Measurements from ENCODE around the gene FSTL4.

Gene FSTL4

GRCh38 chr5:133530270-133530669 is 82.1 kb downstream of the FSTL4 start:
- TF ChIP-seq, protein P1, sequence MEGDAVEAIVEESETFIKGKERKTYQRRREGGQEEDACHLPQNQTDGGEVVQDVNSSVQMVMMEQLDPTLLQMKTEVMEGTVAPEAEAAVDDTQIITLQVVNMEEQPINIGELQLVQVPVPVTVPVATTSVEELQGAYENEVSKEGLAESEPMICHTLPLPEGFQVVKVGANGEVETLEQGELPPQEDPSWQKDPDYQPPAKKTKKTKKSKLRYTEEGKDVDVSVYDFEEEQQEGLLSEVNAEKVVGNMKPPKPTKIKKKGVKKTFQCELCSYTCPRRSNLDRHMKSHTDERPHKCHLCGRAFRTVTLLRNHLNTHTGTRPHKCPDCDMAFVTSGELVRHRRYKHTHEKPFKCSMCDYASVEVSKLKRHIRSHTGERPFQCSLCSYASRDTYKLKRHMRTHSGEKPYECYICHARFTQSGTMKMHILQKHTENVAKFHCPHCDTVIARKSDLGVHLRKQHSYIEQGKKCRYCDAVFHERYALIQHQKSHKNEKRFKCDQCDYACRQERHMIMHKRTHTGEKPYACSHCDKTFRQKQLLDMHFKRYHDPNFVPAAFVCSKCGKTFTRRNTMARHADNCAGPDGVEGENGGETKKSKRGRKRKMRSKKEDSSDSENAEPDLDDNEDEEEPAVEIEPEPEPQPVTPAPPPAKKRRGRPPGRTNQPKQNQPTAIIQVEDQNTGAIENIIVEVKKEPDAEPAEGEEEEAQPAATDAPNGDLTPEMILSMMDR (IDR thresholded peaks at IDR 0.05; ENCODE audit: low read length, missing control alignments), result no peak
- DNase-seq (ENCODE audit: low read depth), result no peak
- no peak overlapping the region for H3K4me3 ChIP-seq (replicated peaks; ENCODE audit: low read depth, low read length)

DNA sequence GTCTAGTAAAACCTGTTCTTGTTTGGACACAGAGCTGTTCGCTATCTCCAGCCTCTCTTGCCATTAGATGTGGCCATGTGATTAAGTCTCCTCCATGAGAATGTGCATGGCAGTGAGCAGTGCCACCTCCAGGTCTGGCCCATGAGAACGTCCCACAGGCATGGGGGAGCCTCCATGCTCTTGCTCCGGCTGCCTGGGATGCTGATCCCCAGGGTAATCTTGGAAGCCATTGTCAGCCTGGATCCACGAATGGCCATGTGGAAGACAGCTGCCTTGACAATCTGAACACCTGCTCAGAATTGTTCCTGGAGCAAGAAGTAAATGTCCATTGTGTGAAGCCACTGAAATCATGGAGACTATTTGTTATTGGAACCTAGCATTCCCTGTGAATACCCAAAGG is 83.5 kb downstream of the FSTL4 start:
- DNase-seq (ENCODE audit: low read depth), result no peak
- no peak overlapping the region for H3K4me3 ChIP-seq (replicated peaks; ENCODE audit: low read depth, low read length)
- TF ChIP-seq, protein P1 (IDR thresholded peaks at IDR 0.05; ENCODE audit: low read length, missing control alignments), result no peak

DNA sequence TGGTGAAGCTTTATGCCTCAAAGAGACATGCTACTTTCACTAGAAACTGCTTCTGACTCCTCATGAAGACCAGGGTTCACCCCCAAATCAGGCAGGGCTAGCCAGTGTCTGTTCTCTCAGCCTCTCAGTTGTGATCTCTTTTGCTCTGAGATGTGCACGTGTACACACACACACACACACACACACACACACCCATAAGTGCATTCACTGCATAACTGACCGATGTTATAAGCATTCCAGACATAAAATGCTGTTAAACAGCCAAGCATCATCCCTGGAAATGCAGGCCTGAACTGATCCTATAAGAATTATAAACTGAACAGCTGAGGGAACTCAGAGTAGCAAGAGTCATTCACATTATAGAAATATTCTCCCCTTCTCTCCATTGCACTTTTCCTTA is 85.0 kb downstream of the FSTL4 start:
- no peak overlapping the region for H3K4me3 ChIP-seq (replicated peaks; ENCODE audit: low read depth, low read length)
- no peak for DNase-seq (ENCODE audit: low read depth)
- TF ChIP-seq, protein P1 (IDR thresholded peaks at IDR 0.05; ENCODE audit: low read length, missing control alignments), result no peak

DNA sequence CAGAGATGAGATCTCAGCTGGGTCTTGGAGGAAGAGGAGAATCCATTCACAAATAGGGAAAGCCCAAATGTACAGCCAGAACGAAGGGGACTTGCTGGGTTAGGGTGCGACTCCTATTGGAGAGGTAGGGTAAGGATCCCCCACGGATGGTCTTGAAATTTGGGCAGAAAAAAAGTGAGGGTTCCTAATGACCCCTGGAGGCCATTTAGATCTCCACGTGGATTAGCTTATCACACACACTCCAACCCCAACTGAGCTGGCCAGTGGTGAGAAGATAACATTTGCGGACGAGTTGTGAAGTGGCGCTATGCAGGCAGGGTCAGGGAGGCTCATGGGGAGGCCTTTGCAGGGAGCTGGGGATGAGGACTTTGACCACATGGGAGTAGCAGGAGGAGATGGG is 86.0 kb downstream of the FSTL4 start:
- no peak for DNase-seq (ENCODE audit: low read depth)
- H3K4me3 ChIP-seq (replicated peaks; ENCODE audit: low read depth, low read length), result no peak overlapping the region
- TF ChIP-seq, protein P1 (IDR thresholded peaks at IDR 0.05; ENCODE audit: low read length, missing control alignments), result no peak

- DNase-seq (ENCODE audit: low read depth), result no peak
- H3K4me3 ChIP-seq (replicated peaks; ENCODE audit: low read depth, low read length), result no peak overlapping the region
- TF ChIP-seq, protein P1 (IDR thresholded peaks at IDR 0.05; ENCODE audit: low read length, missing control alignments), result no peak
Measured at GRCh38 chr5:133525126-133525525, 87.2 kb downstream of the FSTL4 start.

GRCh38 chr5:133524666-133525065 is 87.7 kb downstream of the FSTL4 start:
- no peak overlapping the region for H3K4me3 ChIP-seq (replicated peaks; ENCODE audit: low read depth, low read length)
- TF ChIP-seq, protein P1 (IDR thresholded peaks at IDR 0.05; ENCODE audit: low read length, missing control alignments), result no peak
- DNase-seq (ENCODE audit: low read depth), result no peak

DNA sequence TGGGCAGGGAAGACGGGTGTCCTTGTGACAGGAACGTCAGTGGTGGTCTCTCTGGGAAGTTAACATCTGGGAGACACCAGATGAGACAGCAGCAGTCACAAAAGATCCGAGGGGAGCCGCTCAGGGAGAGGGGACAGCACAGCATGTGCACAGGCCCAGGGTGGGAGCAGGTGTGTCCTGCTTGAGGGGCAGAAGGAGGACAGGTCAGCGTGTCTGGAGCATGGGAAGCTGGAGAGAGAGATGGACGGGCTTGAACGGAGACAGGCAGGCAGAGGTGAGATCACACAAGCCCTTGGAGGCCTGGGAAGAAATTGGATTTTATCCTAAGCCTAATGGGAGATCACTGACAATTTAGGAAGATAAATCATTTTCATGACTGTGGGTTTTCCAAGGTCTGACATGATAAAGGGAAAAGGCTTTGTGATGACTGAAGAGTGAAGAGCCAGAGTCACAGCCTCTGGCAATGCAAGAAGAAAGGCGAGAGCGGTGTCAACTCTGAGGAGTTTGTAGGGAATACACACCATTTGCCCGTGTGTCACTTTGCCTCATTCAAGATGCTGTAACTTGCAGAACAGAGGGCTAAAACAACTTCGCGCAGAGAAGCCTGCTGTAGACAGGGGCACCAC is 88.3 kb downstream of the FSTL4 start:
- DNase-seq (ENCODE audit: low read depth), result no peak
- no peak overlapping the region for H3K4me3 ChIP-seq (replicated peaks; ENCODE audit: low read depth, low read length)
- TF ChIP-seq, protein P1 (IDR thresholded peaks at IDR 0.05; ENCODE audit: low read length, missing control alignments), result no peak
